ENCODE data around the gene C20orf204. TPM values are rescaled to one million over a fixed set of nuclear protein-coding genes. Genes with fewer than 3 reads are reported as not detected.

Gene C20orf204
- total and polyA plus RNA-seq, 10 of the 15 experiments (the other 5 are each of a cell fraction or from before 2014, with no cell fraction given): 0.24 to 56.0 (median 12.4) TPM

DNA sequence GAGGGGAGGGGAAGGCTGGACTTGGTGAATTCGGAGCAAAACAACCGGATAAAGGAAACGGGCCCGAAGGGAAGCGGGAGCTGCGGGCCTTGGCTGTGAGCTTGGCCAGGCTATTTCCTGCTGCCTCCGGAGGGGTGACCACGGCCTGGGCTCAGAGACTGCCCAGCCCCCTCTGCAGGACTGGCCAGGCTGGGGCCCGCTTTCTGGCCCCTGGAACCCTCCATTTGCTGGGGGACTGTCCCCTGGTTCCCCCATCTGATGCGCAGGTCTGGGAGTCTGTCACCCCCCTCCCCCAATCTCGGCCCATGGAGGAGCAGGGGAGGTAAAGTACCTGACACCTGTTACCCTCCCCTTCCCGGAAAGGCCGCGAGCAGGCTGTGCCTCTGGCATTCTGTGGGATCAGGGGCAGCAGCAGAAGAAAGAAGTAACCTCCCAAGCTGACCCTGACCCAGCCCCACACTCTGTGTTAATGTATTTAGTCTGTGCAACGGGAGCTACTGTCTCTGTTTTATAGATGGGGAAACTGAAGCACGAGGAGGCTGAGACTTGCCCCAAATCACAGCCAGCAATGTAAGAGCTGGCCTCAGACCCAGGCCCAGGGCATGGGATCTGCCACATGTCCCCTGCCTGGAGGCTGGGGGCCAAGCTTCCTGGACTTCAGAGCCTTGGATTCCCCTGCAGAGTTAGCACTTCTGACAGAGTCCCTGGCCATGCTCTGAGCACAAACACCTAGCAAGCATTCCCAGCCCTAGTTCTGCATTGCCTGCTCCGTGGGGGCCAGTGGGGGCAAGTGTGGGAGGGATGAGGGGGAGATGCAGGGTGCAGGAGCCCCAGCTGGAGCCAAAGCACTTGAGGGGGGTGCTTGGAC, 3.5 kb downstream of the C20orf204 start (continued):
- TF ChIP-seq, protein P1, sequence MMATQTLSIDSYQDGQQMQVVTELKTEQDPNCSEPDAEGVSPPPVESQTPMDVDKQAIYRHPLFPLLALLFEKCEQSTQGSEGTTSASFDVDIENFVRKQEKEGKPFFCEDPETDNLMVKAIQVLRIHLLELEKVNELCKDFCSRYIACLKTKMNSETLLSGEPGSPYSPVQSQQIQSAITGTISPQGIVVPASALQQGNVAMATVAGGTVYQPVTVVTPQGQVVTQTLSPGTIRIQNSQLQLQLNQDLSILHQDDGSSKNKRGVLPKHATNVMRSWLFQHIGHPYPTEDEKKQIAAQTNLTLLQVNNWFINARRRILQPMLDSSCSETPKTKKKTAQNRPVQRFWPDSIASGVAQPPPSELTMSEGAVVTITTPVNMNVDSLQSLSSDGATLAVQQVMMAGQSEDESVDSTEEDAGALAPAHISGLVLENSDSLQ (IDR thresholded peaks at IDR 0.05): no peak
- TF ChIP-seq MYC (IDR thresholded peaks at IDR 0.05; ENCODE audit: insufficient read depth, insufficient read length, insufficient replicate concordance, low read length, severe bottlenecking): no peak
- TF ChIP-seq ZBTB4 (CRISPR knock-in tag; IDR thresholded peaks at IDR 0.05): no peak
- no peak for TF ChIP-seq RAD51 (IDR thresholded peaks at IDR 0.05)
- TF ChIP-seq POLR2AphosphoS2 (IDR thresholded peaks at IDR 0.05; ENCODE audit: low read depth, low read length): no peak
- TF ChIP-seq USF1 (IDR thresholded peaks at IDR 0.05; ENCODE audit: borderline replicate concordance, extremely low read length, insufficient read depth, low read depth, low read length): no peak
- TF ChIP-seq MLLT1 (IDR thresholded peaks at IDR 0.05): 0 out of 2 replicates have a peak, but pooled peaks have one; percentile 6
- no peak for TF ChIP-seq IRF3 (IDR thresholded peaks at IDR 0.05)

Measured in GM12878 (cell line).